Measurements from ENCODE around the gene PCSK7.

- TF ChIP-seq POLR2AphosphoS5 (IDR thresholded peaks at IDR 0.05; ENCODE audit: borderline replicate concordance, low read depth, low read length) (no peak), EZH2 (IDR thresholded peaks at IDR 0.05) (no peak)
These were observed 27.4 kb downstream of the PCSK7 start for GRCh38 chr11:117204283-117205080.
